ENCODE measurements around the gene CCL21. TPM values are rescaled to one million over a fixed set of nuclear protein-coding genes. Genes with fewer than 3 reads are reported as not detected.

CCL21 gene
- total RNA-seq, 2 experiments from 2014 or later: not detected

DNA sequence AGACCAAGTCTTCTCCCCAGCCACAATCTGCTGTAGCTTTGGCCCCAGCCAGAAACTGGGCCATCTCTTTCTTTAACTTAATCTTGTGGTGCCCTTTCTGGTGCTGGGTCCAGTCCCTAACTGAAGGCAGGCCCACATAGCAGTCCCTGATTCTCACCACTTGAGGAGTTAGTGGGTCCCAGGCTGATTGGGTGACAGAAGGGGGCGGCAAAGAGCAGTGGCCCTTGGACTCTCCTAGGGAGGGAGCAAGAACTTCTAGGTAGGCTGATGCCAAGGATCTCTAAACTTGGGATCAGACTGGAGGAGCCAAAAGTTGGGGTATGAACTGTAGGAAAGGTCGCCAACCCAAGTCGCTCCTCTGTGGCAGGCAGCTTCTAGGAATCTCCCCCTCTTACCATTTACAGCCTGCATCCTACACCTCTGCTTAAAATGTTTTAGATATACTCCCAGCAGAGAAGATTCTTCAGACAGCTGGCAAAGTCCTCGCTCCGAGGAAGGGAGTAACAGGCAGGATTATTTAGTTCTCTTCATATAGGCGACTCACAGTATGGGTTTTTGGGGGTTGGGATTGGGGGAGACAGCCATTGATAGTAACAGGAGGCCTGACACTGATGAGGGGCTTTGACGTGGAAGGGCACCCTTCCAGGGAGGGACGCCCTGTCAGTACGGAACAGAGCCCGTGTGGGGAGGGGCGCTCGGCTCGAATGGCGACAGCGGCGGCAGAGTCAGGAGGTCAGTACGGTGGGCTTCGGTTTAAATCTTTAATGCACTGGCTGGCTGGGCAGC is 45.5 kb downstream of the CCL21 start:
- Mint-ChIP-seq H3K27me3 (ENCODE audit: low read depth) (no peaks in the 10 kb centered on the region), H3K9me3 (peaks cover 9% of the 10 kb centered on the region), H3K27ac (peak overlapping the region; percentile 52), H3K4me3 (peak overlapping the region; percentile 77), H3K36me3 (ENCODE audit: low read depth) (peaks cover 10% of the 10 kb centered on the region), H3K4me1 (ENCODE audit: low read depth) (peaks cover 42% of the 10 kb centered on the region)
- intact Hi-C loops (cut with micrococcal nuclease): loop anchor here (1.0 to 10.0 kb wide), 10 partner anchors 18 to 1470 kb away; partner anchors contain the start of genes DNAJB5, GALT, GLIPR2 and RPP25L
- CTCF ChIA-PET: interaction anchor here (0.7 to 5.8 kb wide), 12 partner anchors 8 to 51 kb away, joined by 3 to 40 read pairs (median 4); partner anchors contain the start of genes CCL21, GALT and SIGMAR1
- peak; percentile 88 for DNase-seq

DNA sequence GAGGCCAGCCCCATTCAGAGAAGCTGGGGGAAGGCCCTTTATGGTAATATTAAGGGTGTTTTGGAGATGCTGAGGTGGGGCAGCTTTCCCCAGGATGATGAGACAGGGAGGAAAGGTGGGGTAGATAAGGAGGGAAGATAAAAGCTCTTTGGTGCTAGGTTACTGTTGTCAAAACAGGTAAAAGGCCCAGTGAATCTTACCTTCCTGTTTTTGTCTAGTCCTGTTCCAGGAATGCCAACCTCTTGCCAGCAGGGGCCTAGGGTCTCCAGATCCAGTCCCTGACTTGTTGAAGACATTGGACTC is 46.7 kb downstream of the CCL21 start:
- Mint-ChIP-seq H3K4me1 (ENCODE audit: low read depth) (peaks cover 43% of the 10 kb centered on the region), H3K36me3 (ENCODE audit: low read depth) (peaks cover 3% of the 10 kb centered on the region), H3K27ac (peak overlapping the region; percentile 74), H3K27me3 (ENCODE audit: low read depth) (no peaks in the 10 kb centered on the region), H3K4me3 (no peak overlapping the region), H3K9me3 (no peaks in the 10 kb centered on the region)
- no peak for DNase-seq
- CTCF ChIA-PET: interaction anchor here (1.0 to 5.8 kb wide), 7 partner anchors 12 to 284 kb away, joined by 3 to 40 read pairs (median 6); partner anchors contain the start of gene GALT
- intact Hi-C loops (cut with micrococcal nuclease): loop anchor here (5.0 to 10.0 kb wide), 3 partner anchors 324 to 1472 kb away; partner anchors contain the start of genes DNAJB5, GLIPR2 and TESK1

DNA sequence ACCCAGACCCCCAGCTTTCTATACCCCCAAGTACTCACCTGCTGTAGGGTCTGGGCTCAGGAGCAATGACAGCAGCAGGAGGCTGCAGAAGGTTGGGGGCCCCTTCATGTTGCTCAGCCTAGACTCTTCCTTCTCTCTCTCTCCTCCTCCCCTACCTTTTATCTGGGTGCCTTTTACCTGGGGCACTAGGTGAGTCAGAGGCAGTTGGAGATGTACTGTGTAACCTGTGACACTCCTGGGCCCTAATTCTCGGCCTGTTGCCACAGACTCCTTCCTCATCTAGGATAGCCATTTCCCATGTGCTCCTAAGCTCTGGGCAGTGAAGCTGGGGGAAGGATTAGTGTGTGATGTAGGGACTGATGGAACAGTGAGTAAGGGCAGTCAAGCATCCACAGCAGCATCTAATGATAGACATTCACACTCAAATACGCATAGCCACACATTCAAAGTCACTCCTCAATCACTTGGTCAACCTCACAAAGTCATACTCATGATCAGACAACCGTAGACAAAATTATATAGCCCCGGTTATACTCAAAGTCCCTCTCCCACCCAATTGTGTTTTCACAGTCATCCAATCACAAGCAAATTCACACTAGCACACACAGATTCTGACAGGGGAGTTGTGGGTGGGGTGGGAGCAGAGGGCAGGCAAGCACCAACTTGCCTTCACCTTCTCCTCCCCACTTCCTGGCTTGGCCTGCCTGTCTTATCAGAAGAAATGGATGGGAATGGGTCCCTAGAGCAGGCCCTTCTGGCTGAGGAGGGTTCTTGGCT is 47.2 kb downstream of the CCL21 start, which contains the start of gene CCL27:
Gene CCL27 (minus strand): TSS at position 132 of the 777 bp plus-strand sequence. CDS start 24 bp downstream, at position 108.
- DNase-seq: peak; percentile 17
- no peaks in the 10 kb centered on the region for H3K27me3 Mint-ChIP-seq (ENCODE audit: low read depth)
- no peaks in the 10 kb centered on the region for H3K9me3 Mint-ChIP-seq
- H3K4me3 Mint-ChIP-seq: no peak within 1 kb of the TSS
- CTCF ChIA-PET: interaction anchor here (0.6 to 5.8 kb wide), 9 partner anchors 13 to 284 kb away, joined by 3 to 40 read pairs (median 6); partner anchors contain the start of gene GALT
- intact Hi-C loops (cut with micrococcal nuclease): loop anchor here (5.0 to 10.0 kb wide), 3 partner anchors 325 to 1472 kb away; partner anchors contain the start of genes DNAJB5, GLIPR2 and TESK1
- H3K27ac Mint-ChIP-seq: peak within 1 kb of the TSS; percentile 74
- H3K4me1 Mint-ChIP-seq (ENCODE audit: low read depth): peaks cover 43% of the 10 kb centered on the region
- H3K36me3 Mint-ChIP-seq (ENCODE audit: low read depth): peaks cover 3% of the 10 kb centered on the region

DNA sequence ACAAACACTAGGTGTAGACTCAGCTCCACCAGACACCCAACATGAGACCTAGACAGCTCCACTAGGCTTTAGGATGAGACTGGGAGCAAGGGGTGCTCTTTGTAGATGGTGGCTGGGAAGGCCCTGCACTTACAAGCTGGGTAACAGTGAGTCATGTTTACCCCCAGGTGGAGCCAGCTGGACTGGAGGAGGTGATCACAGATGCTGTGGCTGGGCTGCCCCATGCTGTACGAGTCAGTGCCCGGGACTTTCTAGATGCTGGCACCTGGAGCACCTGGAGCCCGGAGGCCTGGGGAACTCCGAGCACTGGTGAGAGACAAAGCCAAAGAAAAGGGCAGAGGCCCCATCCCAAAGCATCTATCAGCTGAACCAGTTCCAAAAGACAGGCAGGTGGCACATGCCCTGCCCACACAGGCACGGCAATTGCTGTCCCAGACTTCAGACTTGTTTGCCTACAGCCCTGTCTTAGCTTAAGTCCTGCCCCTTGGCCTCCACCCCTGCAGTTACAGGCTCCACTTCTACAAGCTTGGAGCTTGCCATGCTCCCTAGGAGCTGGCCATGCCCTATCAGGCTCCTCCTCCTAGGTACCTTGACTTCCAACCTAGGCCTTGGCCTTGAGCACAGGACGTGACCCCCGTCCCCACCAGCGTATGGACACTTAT is 50.2 kb downstream of the CCL21 start:
- CTCF ChIA-PET: interaction anchor here (0.8 to 5.8 kb wide), 3 partner anchors 12 to 43 kb away, joined by 3 to 40 read pairs (median 4); partner anchors contain the start of genes DCTN3 and GALT
- Mint-ChIP-seq H3K36me3 (ENCODE audit: low read depth) (peaks cover 3% of the 10 kb centered on the region), H3K9me3 (no peaks in the 10 kb centered on the region), H3K27me3 (ENCODE audit: low read depth) (no peaks in the 10 kb centered on the region), H3K27ac (no peak overlapping the region), H3K4me3 (no peak overlapping the region), H3K4me1 (ENCODE audit: low read depth) (peaks cover 37% of the 10 kb centered on the region)
- intact Hi-C loops (cut with micrococcal nuclease): loop anchor here (5.0 to 10.0 kb wide), 3 partner anchors 328 to 1475 kb away; partner anchors contain the start of genes DNAJB5, GLIPR2 and TESK1
- peak; percentile 45 for DNase-seq

Other genes with a start within 250 kb of the CCL21 start
- under 1 TPM; 0.19 to 0.27 TPM for gene ENHO, start 187.1 kb downstream of the CCL21 start, total RNA-seq
- gene CNTFR, start 120.4 kb downstream of the CCL21 start, total RNA-seq: not detected
- gene RPP25L, start 98.0 kb downstream of the CCL21 start, total RNA-seq: 10 to 100 TPM; 25.7 to 27.0 TPM
- 10 to 100 TPM; 86.1 to 87.5 TPM for gene DCTN3, start 89.6 kb downstream of the CCL21 start, total RNA-seq
- under 1 TPM; 0.29 to 0.37 TPM for gene ARID3C, start 81.1 kb downstream of the CCL21 start, total RNA-seq
- gene SIGMAR1, start 72.3 kb downstream of the CCL21 start, total RNA-seq: 10 to 100 TPM; 58.9 TPM
- gene GALT, start 63.5 kb downstream of the CCL21 start, total RNA-seq: 10 to 100 TPM; 42.0 to 44.6 TPM
- gene IL11RA, start 58.0 kb downstream of the CCL21 start, total RNA-seq: 10 to 100 TPM; 12.1 to 13.0 TPM
- under 1 TPM in 1 of 2 experiments, not detected in 1; 0.69 TPM for gene CCL27, start 47.5 kb downstream of the CCL21 start, total RNA-seq
- not detected for gene CCL19, start 18.9 kb downstream of the CCL21 start, total RNA-seq
- not detected for gene PHF24, start 248.1 kb upstream of the CCL21 start, total RNA-seq